ENCODE data around the gene NOP9.

The NOP9 gene

DNA sequence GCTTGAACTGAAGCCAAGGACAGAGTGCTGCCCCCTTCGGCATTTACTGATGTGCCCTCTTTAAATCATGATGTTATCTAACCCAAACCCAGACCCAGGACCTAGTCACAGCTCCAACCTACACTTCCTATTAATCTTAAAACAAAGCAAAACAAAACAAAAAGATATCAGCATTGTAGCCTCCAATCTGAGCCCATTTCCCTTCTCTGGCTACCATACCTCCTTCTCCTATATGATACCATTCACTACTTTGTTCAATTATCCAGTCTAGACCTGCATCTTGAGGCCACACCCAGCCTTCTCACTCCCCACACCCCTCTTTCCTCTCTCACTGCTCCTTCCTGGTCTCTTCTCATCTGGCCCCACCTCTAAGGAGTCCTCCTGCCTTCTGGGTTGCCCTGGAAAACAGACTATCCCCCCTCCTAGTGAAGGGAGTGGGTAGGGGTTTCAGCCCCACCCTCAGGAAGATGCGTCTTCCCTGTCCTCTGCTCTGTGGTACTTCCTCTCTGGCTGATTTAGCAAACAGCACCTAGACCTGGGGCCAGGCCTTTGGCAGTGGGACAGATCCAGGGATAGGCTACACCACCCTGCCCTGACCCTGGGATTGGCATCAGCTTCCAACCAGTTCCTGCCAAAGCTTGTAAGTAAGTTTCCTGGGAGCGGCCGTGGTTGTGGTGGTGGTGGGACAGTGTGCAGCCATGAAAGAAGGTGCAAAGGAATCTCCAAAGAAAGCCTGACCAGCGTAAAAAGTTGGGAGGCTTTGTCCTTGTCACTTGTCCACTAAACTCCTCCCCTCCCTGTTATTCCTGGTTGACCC lies 14.9 kb downstream of the NOP9 start:
- no peak overlapping the region for H3K4me2 ChIP-seq (ENCODE audit: low read length)
- no peak overlapping the region for H3K9ac ChIP-seq (ENCODE audit: low read depth, low read length)
- H3K27me3 ChIP-seq (ENCODE audit: control insufficient read depth, insufficient read depth, low read length): peaks cover 17% of the 10 kb centered on the region
- no peaks in the 10 kb centered on the region for H3K36me3 ChIP-seq (ENCODE audit: insufficient read depth, low read length)
- no peak overlapping the region for H3K4me3 ChIP-seq (ENCODE audit: low read length)
- no peaks in the 10 kb centered on the region for H3K9me3 ChIP-seq (replicated peaks; ENCODE audit: low read length)
- peaks cover 32% of the 10 kb centered on the region for H3K4me1 ChIP-seq (ENCODE audit: control insufficient read depth, insufficient read depth, low read length)

DNA sequence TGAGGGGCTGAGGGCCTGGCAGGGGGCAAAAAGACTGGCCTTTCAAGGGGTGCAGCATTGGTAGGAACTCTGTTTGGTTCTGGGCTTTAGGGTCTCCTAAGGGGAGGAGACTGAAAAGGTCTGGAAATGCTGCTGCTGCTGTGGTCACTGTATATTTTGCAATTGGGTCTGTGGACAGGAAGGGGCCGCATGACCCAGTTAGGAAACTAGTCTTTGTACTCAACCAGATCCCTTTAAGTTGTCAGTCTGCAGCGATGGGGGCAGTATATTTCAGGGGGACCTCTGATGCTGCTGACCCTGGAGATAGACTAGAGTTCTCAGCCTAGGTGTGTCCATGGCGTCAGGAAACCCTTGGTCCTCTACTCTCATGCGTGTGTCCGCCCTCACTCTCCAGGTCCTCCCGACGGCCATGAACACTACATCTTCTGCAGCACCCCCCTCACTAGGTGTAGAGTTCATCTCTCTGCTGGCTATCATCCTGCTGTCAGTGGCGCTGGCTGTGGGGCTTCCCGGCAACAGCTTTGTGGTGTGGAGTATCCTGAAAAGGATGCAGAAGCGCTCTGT lies 15.7 kb downstream of the NOP9 start:
- peaks cover 24% of the 10 kb centered on the region for H3K27me3 ChIP-seq (ENCODE audit: control insufficient read depth, insufficient read depth, low read length)
- H3K36me3 ChIP-seq (ENCODE audit: insufficient read depth, low read length): no peaks in the 10 kb centered on the region
- peaks cover 29% of the 10 kb centered on the region for H3K4me1 ChIP-seq (ENCODE audit: control insufficient read depth, insufficient read depth, low read length)
- H3K4me3 ChIP-seq (ENCODE audit: low read length): no peak overlapping the region
- H3K4me2 ChIP-seq (ENCODE audit: low read length): no peak overlapping the region
- H3K9me3 ChIP-seq (replicated peaks; ENCODE audit: low read length): no peaks in the 10 kb centered on the region
- H3K9ac ChIP-seq (ENCODE audit: low read depth, low read length): no peak overlapping the region

DNA sequence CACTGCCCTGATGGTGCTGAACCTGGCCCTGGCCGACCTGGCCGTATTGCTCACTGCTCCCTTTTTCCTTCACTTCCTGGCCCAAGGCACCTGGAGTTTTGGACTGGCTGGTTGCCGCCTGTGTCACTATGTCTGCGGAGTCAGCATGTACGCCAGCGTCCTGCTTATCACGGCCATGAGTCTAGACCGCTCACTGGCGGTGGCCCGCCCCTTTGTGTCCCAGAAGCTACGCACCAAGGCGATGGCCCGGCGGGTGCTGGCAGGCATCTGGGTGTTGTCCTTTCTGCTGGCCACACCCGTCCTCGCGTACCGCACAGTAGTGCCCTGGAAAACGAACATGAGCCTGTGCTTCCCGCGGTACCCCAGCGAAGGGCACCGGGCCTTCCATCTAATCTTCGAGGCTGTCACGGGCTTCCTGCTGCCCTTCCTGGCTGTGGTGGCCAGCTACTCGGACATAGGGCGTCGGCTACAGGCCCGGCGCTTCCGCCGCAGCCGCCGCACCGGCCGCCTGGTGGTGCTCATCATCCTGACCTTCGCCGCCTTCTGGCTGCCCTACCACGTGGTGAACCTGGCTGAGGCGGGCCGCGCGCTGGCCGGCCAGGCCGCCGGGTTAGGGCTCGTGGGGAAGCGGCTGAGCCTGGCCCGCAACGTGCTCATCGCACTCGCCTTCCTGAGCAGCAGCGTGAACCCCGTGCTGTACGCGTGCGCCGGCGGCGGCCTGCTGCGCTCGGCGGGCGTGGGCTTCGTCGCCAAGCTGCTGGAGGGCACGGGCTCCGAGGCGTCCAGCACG lies 16.4 kb downstream of the NOP9 start:
- peaks cover 31% of the 10 kb centered on the region for H3K27me3 ChIP-seq (ENCODE audit: control insufficient read depth, insufficient read depth, low read length)
- H3K4me3 ChIP-seq (ENCODE audit: low read length): no peak overlapping the region
- H3K4me2 ChIP-seq (ENCODE audit: low read length): no peak overlapping the region
- H3K4me1 ChIP-seq (ENCODE audit: control insufficient read depth, insufficient read depth, low read length): peaks cover 23% of the 10 kb centered on the region
- H3K9ac ChIP-seq (ENCODE audit: low read depth, low read length): no peak overlapping the region
- no peaks in the 10 kb centered on the region for H3K9me3 ChIP-seq (replicated peaks; ENCODE audit: low read length)
- no peaks in the 10 kb centered on the region for H3K36me3 ChIP-seq (ENCODE audit: insufficient read depth, low read length)

DNA sequence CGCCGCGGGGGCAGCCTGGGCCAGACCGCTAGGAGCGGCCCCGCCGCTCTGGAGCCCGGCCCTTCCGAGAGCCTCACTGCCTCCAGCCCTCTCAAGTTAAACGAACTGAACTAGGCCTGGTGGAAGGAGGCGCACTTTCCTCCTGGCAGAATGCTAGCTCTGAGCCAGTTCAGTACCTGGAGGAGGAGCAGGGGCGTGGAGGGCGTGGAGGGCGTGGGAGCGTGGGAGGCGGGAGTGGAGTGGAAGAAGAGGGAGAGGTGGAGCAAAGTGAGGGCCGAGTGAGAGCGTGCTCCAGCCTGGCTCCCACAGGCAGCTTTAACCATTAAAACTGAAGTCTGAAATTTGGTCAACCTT lies 16.9 kb downstream of the NOP9 start:
- Histone ChIP-seq H3K27me3 (ENCODE audit: control insufficient read depth, insufficient read depth, low read length) (peaks cover 32% of the 10 kb centered on the region), H3K4me2 (ENCODE audit: low read length) (no peak overlapping the region), H3K9ac (ENCODE audit: low read depth, low read length) (no peak overlapping the region), H3K4me1 (ENCODE audit: control insufficient read depth, insufficient read depth, low read length) (peaks cover 17% of the 10 kb centered on the region), H3K36me3 (ENCODE audit: insufficient read depth, low read length) (no peaks in the 10 kb centered on the region), H3K9me3 (replicated peaks; ENCODE audit: low read length) (no peaks in the 10 kb centered on the region), H3K4me3 (ENCODE audit: low read length) (no peak overlapping the region)

DNA sequence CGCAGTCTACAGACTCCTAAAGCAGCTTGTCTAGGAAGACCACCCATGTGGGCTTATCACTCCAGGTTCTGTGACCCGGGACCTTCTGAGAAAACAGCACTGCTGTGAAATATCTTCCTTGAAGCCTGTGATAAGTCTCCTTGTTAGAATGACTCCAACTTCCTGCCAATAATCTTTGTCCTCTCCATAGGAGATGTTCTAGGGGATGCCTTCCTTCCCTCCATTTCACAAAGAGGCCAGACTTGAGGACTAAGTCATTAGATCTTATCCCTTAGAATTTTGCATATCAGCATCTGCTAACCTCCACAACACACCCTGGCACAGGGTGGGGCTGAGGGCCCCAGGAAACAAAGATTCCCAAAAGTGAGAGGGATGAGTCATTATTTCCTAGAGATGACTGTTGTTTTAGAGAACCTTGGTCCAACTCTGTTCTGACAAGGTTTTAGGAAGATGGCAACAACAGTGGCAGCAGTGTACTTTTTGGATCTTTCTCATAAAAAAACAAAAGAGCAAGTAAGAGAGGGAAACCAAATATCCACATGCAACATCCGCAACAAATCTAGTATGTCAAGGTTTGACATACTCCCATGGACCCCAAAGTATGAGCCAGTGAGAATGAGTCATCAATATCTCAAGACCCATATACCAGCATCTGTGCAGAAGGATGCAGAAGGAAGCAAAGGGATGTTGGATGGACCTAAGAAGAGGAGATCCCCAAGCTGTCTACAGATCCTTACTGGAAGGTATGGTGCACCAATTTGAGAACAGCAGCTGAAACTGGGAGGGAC lies 17.7 kb downstream of the NOP9 start:
- Histone ChIP-seq H3K4me1 (ENCODE audit: control insufficient read depth, insufficient read depth, low read length) (peaks cover 17% of the 10 kb centered on the region), H3K4me2 (ENCODE audit: low read length) (no peak overlapping the region), H3K4me3 (ENCODE audit: low read length) (no peak overlapping the region), H3K27me3 (ENCODE audit: control insufficient read depth, insufficient read depth, low read length) (peaks cover 39% of the 10 kb centered on the region), H3K9me3 (replicated peaks; ENCODE audit: low read length) (no peaks in the 10 kb centered on the region), H3K36me3 (ENCODE audit: insufficient read depth, low read length) (no peaks in the 10 kb centered on the region), H3K9ac (ENCODE audit: low read depth, low read length) (no peak overlapping the region)

DNA sequence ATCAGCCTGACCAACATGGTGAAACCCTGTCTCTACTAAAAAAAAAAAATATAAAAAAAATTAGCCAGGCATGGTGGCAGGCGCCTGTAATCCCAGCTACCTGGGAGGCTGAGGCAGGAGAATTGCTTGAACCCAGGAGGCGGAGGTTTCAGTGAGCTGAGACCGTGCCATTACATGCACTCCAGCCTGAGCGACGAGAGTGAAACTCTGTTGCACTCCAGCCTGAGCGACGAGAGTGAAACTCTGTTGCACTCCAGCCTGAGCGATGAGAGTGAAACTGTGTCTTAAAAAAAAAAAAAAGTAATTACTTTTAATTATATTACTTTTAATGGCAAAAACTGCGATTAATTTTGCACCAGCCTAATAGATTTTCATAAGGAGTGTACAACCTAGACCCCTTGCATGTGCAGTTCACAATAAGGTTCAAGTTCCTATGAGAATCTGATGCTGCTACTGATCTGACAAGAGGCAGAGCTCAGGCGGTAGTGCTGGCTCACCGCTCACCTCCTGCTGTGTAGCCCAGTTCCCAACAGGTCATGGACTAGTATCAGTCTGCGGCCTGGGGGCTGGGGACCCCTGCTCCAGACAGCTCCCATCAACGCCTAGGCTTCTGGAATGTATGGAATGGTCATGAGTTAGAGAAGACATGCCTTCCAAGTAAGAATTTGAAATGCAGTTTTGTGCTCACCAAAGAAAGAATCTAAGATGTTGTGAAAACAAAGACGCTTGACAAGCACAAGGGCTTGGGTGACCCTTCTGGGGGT lies 21.7 kb downstream of the NOP9 start:
- Histone ChIP-seq H3K27me3 (ENCODE audit: control insufficient read depth, insufficient read depth, low read length) (peaks cover 63% of the 10 kb centered on the region), H3K9ac (ENCODE audit: low read depth, low read length) (no peak overlapping the region), H3K4me1 (ENCODE audit: control insufficient read depth, insufficient read depth, low read length) (peaks cover 12% of the 10 kb centered on the region), H3K4me3 (ENCODE audit: low read length) (no peak overlapping the region), H3K36me3 (ENCODE audit: insufficient read depth, low read length) (no peaks in the 10 kb centered on the region), H3K4me2 (ENCODE audit: low read length) (no peak overlapping the region), H3K9me3 (replicated peaks; ENCODE audit: low read length) (no peaks in the 10 kb centered on the region)

DNA sequence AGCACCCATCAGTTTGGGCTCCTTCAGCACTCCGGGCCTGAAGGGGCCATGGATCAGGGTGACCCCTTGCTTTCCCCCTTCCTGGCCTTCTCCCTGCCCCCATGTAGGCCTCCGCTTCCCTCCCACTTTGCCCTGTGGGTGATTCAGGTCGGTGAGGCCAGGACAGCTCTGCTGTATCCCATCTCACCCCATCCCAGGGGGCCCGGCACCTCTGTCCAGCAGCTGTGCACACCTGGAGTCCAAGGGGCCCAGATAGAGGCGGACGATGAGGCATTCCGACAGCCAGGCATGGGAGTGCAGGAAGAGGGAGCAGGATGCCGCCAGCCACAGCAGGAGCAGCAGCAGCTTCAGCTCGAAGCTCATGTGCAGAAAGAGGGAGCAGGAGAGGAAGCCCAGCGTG lies 23.0 kb downstream of the NOP9 start:
- Histone ChIP-seq H3K27me3 (ENCODE audit: control insufficient read depth, insufficient read depth, low read length) (peaks cover 67% of the 10 kb centered on the region), H3K36me3 (ENCODE audit: insufficient read depth, low read length) (no peaks in the 10 kb centered on the region), H3K4me2 (ENCODE audit: low read length) (no peak overlapping the region), H3K9me3 (replicated peaks; ENCODE audit: low read length) (no peaks in the 10 kb centered on the region), H3K4me1 (ENCODE audit: control insufficient read depth, insufficient read depth, low read length) (peaks cover 1% of the 10 kb centered on the region), H3K4me3 (ENCODE audit: low read length) (no peak overlapping the region), H3K9ac (ENCODE audit: low read depth, low read length) (no peak overlapping the region)

DNA sequence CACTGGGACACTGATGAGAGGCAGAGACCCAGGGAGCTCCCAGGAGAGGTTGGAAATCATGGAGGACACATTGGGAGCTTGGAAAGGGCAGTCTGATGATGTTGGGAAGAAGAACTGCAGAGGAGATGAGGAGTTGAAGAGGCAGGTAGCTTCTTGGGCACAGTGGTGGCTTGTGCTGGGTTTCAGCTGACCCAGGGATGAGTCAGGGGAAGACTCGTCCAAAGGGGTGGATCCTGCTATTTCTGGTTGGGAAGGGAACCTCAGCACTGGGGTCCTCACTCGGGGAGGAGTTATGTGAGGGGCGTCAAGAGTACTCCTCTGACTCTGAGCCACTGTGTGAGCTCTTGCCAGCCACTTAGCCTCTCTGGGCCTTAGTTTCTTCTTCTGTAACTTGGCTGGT lies 23.7 kb downstream of the NOP9 start:
- peaks cover 63% of the 10 kb centered on the region for H3K27me3 ChIP-seq (ENCODE audit: control insufficient read depth, insufficient read depth, low read length)

DNA sequence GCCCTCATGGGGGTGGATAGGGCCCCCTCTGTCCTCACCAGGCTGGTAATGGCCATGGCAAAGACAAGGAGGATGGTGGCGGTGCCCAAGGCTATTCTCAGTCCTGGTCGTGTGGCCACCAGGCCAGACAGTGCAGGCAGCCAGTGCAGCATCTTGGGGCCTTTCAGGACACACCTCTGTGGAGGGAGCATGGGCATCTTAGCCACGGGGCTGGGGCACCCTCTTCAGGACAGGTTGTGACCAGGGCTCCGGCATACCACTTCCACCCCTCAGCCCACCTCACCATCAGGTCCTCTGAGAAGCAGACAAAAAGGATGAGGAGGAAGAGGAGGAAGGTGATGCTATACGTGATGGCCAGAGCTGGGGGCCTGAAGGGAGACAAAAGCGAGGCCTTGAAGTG lies 24.4 kb downstream of the NOP9 start:
- Histone ChIP-seq H3K9me3 (replicated peaks; ENCODE audit: low read length) (no peaks in the 10 kb centered on the region), H3K4me3 (ENCODE audit: low read length) (no peak overlapping the region), H3K27me3 (ENCODE audit: control insufficient read depth, insufficient read depth, low read length) (peaks cover 56% of the 10 kb centered on the region), H3K4me1 (ENCODE audit: control insufficient read depth, insufficient read depth, low read length) (no peaks in the 10 kb centered on the region), H3K9ac (ENCODE audit: low read depth, low read length) (no peak overlapping the region), H3K36me3 (ENCODE audit: insufficient read depth, low read length) (no peaks in the 10 kb centered on the region), H3K4me2 (ENCODE audit: low read length) (no peak overlapping the region)

More for the DNA sequence above, 23.7 kb downstream of the NOP9 start:
- Histone ChIP-seq H3K9me3 (replicated peaks; ENCODE audit: low read length) (no peaks in the 10 kb centered on the region), H3K4me1 (ENCODE audit: control insufficient read depth, insufficient read depth, low read length) (no peaks in the 10 kb centered on the region), H3K4me2 (ENCODE audit: low read length) (no peak overlapping the region), H3K36me3 (ENCODE audit: insufficient read depth, low read length) (no peaks in the 10 kb centered on the region), H3K9ac (ENCODE audit: low read depth, low read length) (no peak overlapping the region), H3K4me3 (ENCODE audit: low read length) (no peak overlapping the region)

DNA sequence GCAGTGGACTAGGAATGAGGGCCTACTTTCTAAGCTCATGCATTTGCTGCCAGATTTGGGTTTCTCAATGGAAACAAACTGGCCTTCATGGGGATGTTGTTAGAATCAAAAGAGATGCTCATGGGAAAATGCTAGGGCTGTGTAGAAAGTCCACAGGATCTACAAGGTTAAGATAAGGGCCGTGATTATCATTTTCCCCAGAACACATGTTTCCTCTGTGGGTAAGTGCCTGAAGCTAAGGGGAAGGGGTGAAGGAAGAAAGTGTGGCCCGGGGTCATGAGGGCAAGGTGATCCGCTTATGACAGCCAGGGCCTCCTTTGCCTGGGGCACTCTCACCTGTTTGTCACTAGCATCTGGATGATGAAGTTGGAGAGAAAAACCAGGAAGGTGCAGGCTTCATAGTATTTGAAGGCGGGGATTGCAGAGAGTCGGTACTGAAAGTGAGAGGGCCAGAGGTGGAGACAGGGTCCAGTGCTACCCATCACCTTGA lies 25.4 kb downstream of the NOP9 start:
- H3K9ac ChIP-seq (ENCODE audit: low read depth, low read length): no peak overlapping the region
- H3K27me3 ChIP-seq (ENCODE audit: control insufficient read depth, insufficient read depth, low read length): peaks cover 45% of the 10 kb centered on the region
- H3K4me2 ChIP-seq (ENCODE audit: low read length): no peak overlapping the region
- no peaks in the 10 kb centered on the region for H3K9me3 ChIP-seq (replicated peaks; ENCODE audit: low read length)
- H3K36me3 ChIP-seq (ENCODE audit: insufficient read depth, low read length): no peaks in the 10 kb centered on the region
- H3K4me3 ChIP-seq (ENCODE audit: low read length): no peak overlapping the region
- H3K4me1 ChIP-seq (ENCODE audit: control insufficient read depth, insufficient read depth, low read length): no peaks in the 10 kb centered on the region
